GM12892 (cell line): ENCODE results near the gene NDUFB3.
A peak's percentile ranks its signal among the peaks of the same experiment; 100 is the strongest.
"Not testable (repeated sequence)": the region's sequence is repeated elsewhere in the genome, so short reads cannot be mapped to it uniquely, and the experiment has no call there.

ENCODE experiments used
- DNase-seq: peaks from one replicate; pipeline ENCODE4 v3.0.0; 2011; ENCODE audit not compliant: insufficient read length
- FAIRE-seq: peaks from 2 replicates; lab custom pipeline; 2011; peaks lifted over from hg19 to GRCh38; lab: Jason Lieb, UNC
- POLR2A ChIP-seq: IDR thresholded peaks from 2 replicates; pipeline ENCODE4 v1.6.1; 2011; ENCODE audit warnings: low read depth, low read length, control low read depth
- POLR2AphosphoS5 ChIP-seq: IDR thresholded peaks from 2 replicates; pipeline ENCODE4 v1.6.1; 2011; ENCODE audit warnings: low read depth, low read length, control low read depth
- TAF1 ChIP-seq: IDR thresholded peaks from 2 replicates; pipeline ENCODE4 v1.6.1; 2011; ENCODE audit warnings: low read depth, mild to moderate bottlenecking, control low read depth, low read length, borderline replicate concordance

NDUFB3 gene

DNA sequence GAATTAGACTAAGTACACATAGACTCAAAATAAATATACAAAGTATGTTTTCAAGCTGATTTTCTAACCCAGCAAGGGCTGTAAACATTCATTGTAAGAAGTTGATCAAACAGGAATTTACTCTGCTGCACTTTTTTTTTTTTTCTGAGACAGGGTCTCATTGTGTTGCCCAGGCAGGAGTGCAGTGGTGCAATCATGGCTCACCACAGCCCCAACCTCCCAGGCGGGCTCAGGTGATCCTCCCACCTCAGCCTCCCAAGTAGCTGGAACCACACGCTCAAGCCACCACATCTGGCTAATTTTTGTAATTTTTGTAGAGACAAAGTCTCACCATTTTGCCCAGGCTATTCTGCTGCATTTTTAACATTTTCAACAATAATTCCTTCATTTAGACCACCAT, 35.8 kb downstream of the NDUFB3 start:
- no peak for FAIRE-seq
- DNase-seq, result no peak
- no peak for TF ChIP-seq POLR2A
- no peak for TF ChIP-seq TAF1
- no peak for TF ChIP-seq POLR2AphosphoS5

DNA sequence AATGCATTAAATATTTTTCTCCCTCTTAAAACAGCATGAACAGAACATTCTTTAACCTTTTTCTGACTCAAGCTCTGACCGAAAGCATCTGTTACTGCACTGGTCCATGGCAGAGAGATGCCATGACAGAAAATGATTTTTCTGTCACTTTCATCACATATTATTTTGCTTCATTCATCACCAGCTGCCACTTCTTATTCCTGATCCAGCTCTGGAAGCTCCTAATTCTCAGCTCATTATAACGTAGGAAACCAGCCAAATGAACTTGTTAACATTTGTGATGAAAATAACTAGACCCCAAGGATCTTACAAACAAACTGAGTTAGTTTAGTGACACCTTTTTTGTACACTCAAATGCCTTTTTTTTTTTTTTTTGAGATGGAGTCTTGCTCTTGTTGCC, 36.5 kb downstream of the NDUFB3 start:
- TF ChIP-seq TAF1 (no peak), POLR2A (no peak), POLR2AphosphoS5 (no peak)
- DNase-seq, result no peak

DNA sequence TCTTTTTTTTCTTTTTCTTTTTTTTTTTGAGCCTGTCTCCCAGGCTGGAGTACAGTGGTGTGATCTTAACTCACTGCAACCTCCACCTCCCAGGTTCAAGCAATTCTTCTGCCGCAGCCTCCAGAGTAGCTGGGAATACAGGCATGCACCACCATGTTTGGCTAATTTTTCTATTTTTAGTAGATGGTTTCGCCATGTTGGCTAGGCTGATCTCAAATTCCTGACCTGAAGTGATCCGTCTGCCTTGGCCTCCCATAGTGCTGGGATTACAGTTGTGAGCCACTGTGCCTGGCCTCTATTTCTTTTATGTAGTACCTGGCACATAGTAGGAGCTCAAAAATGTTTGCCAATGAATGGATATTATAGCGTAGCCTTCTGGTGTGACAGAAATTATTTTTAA, 37.4 kb downstream of the NDUFB3 start:
- no peak for FAIRE-seq
- TF ChIP-seq TAF1, result no peak
- no peak for DNase-seq

More for the DNA sequence above, 36.5 kb downstream of the NDUFB3 start:
- no peak for FAIRE-seq

DNA sequence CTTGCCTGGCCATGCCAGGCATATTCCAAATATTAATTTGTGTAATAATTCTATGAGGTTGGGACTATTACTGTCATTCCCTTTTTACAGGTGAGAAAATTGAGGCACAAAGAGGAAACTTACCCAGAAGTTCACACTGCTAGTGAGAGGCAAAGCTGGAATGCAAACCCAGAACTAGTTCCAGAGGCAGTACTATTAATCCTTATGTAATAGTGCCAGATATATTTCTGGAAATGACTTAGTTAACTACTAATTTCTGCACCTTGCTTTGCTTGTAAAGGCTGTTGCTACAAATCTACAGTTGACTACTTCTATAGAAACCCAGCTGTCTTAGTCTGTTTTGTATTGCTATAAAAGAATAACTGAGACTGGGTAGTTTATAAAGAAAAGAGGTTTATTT, 38.8 kb downstream of the NDUFB3 start:
- DNase-seq, result no peak
- no peak for FAIRE-seq
- TF ChIP-seq TAF1 (no peak), POLR2A (no peak), POLR2AphosphoS5 (no peak)

DNA sequence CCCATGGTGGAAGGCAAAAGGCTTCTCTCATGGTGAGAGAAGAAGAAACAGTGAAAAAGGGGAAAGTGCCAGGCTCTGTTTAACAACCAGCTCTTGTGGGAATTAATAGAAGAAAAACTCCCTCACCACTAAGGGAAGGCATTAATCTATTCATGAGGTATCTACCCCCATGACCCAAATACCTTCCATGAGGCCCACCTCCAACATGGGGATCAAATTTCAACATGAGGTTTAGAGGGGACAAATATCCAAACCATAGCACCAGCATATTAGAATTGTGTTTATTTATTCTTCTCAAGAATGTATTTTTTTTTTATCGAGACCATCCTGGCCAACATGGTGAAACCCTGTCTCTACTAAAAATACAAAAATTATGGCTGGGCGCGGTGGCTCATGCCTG, 39.3 kb downstream of the NDUFB3 start:
- FAIRE-seq, result no peak
- DNase-seq, result no peak
- TF ChIP-seq POLR2AphosphoS5 (no peak), TAF1 (no peak), POLR2A (no peak)

DNA sequence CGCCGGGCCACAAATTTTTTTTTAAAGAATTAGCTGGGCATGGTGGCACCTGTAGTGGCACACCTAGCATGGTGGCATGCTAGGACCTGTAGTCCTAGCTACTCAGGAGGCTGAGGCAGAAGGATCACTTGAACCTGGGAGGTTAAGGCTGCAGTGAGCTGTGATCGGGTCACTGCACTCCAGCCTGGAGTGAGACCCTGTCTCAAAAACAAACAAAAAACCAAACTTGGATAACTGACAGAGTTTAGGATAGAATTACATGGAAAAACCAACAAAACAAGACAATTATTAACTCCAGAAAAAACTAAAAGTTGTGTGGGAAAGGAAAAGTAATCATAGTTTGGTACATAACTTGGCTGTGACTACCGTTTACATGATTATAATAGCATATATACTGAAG, 42.5 kb downstream of the NDUFB3 start:
- FAIRE-seq, result no peak
- TF ChIP-seq POLR2A (no peak), TAF1 (no peak), POLR2AphosphoS5 (no peak)

DNA sequence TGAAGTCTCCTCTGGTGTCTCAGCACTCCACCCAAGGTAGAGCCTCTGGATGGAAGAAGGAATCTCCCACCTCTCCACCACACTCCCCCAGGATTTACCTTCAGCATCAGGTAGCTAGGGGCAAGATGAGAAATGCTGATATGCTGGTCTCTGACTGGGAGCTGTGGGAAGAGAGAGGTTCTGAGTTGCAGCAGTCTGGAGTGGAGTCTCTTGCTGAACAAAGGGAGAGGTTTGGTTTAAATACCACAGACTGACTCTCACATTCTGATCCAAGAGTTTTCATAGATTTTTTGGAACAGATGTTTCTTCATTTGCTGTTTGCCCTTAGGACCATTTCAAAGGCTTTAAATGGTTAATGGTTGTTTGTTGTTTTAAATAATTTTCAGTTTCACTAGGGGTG, 43.0 kb downstream of the NDUFB3 start:
- DNase-seq (no peak), FAIRE-seq (no peak)
- no peak for TF ChIP-seq POLR2A
- TF ChIP-seq POLR2AphosphoS5, result no peak
- no peak for TF ChIP-seq TAF1

More for the DNA sequence above, 42.5 kb downstream of the NDUFB3 start:
- DNase-seq, result no peak

DNA sequence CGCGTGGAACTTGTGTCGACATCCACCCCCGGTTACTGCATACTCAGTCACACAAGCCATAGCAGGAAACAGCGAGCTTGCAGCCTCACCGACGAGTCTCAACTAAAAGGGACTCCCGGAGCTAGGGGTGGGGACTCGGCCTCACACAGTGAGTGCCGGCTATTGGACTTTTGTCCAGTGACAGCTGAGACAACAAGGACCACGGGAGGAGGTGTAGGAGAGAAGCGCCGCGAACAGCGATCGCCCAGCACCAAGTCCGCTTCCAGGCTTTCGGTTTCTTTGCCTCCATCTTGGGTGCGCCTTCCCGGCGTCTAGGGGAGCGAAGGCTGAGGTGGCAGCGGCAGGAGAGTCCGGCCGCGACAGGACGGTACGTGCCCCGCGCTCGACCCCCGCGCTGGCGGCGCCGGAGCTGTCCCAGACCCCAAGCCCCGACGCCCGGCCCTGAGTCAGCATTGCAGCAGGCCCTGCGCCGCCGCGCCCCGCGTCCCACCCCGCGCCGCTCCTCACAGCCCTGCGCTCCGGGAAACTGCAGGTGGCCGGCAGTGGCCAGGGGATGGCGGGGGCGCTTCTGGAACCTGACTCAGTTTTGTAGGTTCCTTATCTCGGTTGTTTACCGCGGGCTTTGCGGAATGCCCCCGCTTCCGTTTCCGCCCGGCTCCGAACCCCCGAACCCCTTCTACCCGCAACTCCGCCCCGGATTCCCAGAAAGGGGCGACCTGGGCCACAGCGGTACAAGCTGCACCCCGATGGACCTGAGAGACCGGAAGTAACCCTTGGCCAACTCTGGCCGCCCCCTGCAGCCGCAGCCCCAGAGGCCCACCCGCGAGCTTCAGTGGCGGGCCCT, 44.5 kb downstream of the NDUFB3 start, which contains the start of gene CFLAR:
CFLAR (plus strand) TSS at position 50 of the 844 bp plus-strand sequence. CDS start 13,702 bp downstream, outside the sequence.
- TF ChIP-seq TAF1, result peak; percentile 62; the same call in 1 of the 2 replicates
- TF ChIP-seq POLR2AphosphoS5, result peak; percentile 88
- TF ChIP-seq POLR2A, result peak; percentile 94
- peak; percentile 85 for FAIRE-seq
- peak; percentile 63 for DNase-seq

DNA sequence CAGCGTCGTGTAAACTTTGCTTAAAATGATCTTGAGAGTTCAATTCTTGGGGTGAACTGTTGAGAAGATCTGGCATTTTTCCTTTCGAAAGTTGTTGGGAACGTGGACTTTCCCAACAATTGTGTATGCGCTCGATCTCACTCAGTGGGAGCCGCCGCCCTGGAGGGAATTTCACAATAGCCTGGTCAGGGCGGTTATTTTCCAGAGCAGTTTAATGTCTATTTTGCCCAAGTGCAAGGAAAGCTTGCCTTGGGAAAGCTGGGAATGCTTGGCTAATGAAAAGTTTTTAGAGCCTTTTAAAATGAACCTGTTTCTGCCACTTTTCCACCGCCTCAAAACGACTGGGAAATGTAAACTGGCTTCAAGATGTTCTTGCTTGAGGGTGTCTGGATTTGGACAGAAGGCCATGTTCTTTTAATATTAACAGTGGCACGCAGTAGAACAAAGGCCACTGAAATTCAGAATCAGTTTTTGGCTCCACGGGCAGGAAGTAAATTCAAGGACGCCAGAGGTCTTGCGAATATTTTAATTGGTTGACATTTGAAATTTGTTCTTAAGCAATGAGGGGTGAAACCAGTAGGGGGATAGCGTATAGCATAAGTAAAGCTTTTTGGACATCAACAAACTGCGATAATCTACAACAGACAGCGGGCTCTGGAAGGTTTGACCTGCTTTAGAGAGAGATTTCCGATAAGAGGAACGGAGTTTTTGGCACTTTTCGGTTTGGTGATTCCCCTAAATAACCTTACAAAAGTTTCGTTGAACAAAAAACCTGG, 45.3 kb downstream of the NDUFB3 start:
- DNase-seq (no peak), FAIRE-seq (no peak)
- TF ChIP-seq POLR2AphosphoS5 (no peak), POLR2A (peak; percentile 30; the same call in 1 of the 2 replicates), TAF1 (no peak)

DNA sequence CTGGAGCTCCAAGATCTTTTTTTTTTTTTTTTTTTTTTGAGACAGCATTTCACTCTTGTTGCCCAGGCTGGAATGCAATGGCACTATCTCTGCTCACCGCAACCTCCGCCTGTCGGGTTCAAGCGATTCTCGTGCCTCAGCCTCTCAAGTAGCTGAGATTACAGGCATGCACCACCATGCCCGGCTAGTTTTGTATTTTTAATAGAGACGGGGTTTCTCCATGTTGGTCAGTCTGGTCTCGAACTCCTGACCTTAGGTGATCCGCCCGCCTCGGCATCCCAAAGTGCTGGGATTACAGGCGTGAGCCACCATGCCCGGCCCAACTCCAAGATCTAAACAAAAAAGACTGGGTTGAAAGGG, 45.9 kb downstream of the NDUFB3 start:
- not testable (repeated sequence) for DNase-seq, FAIRE-seq

DNA sequence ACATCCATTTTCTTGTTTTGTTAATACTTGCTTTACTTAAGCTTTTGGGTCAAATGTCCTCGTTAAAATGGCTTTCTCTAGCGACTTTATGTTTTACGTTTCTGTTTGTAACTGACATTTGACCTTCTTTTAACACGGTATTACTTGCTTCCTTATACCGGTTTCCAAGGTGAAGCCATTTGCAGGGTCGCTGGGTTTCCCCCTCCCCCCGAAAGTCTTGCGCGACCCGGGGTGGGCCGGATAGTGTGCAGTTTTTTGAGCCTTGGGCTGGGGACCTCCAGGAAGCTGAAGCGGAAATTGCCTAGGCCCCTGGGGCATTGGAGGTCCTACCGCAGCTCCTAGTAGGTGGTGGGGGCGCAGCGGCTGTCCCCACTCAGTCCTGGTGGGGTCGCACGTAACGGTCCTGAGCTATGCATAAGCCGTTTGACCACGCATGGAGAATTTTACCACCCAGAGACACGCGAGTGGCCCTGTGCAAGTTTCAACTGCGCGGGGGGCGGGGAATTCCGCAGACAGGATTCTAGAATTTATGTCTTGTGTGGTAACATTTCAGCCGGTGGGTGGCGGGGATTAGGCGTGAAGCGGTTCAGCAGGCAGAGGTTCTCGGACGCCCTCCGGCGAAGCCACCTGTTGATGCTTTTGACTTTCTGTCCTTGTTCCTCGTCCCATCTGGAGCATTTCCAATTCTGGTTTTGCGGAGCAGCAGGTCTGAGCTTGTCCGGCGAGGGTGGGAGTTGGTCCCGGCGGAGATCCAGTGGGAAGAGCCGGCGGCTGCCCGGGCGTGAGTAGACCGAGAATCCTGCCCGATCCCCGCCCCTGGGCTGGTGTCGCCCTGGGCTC, 46.5 kb downstream of the NDUFB3 start:
- peak; percentile 72 for TF ChIP-seq POLR2AphosphoS5
- TF ChIP-seq POLR2A, result peak; percentile 89
- TF ChIP-seq TAF1, result 0 out of 2 replicates have a peak, but pooled peaks have one; percentile 31
- FAIRE-seq (peak; percentile 69), DNase-seq (peak; percentile 43)
